Activated CD4-positive, alpha-beta T cell treated with anti-CD3 and anti-CD28 coated beads, Interleukin-2, amount 10 ng/mL, durations not matched to agents 24 days and 14 days (primary cell): ENCODE data around the gene CA5A. TPM values are rescaled to one million over a fixed set of nuclear protein-coding genes. Genes with fewer than 3 reads are reported as not detected.
"Not testable (repeated sequence)": the region's sequence is repeated elsewhere in the genome, so short reads cannot be mapped to it uniquely, and the experiment has no call there.

Source experiments
- DNase-seq: peaks from one replicate; pipeline ENCODE4 v3.0.0; 2022
- H3K27ac Mint-ChIP-seq: one replicate; pipeline ENCODE4 v1.8.0; 2022; ENCODE audit warnings: mild to moderate bottlenecking, mixed read lengths
- H3K27me3 Mint-ChIP-seq: one replicate; pipeline ENCODE4 v1.8.0; 2022; ENCODE audit warnings: mixed read lengths
- H3K36me3 Mint-ChIP-seq: one replicate; pipeline ENCODE4 v1.8.0; 2022; ENCODE audit warnings: low read depth, mild to moderate bottlenecking, mixed read lengths
- H3K4me1 Mint-ChIP-seq: one replicate; pipeline ENCODE4 v1.8.0; 2021; ENCODE audit warnings: mixed read lengths
- H3K4me3 Mint-ChIP-seq: one replicate; pipeline ENCODE4 v1.8.0; 2022; ENCODE audit warnings: mild to moderate bottlenecking, moderate library complexity, mixed read lengths
- H3K9me3 Mint-ChIP-seq: one replicate; pipeline ENCODE4 v1.8.0; 2021; ENCODE audit warnings: mixed read lengths
- intact Hi-C: fragments of 100-400 bp; cut with micrococcal nuclease; formaldehyde crosslinking; loops from one replicate; pipeline ENCODE4 v1.15.1; 2023
- total RNA-seq: library from RNA; stranded (reverse); gene quantifications from 2 replicates; pipeline ENCODE4 v1.2.3, GENCODE V29; 2022

Gene CA5A
- total RNA-seq, 1 donor from 2014 or later, result not detected

GRCh38 chr16:87861300-87862099, 74.8 kb downstream of the CA5A start:
- DNase-seq, H3K9me3 Mint-ChIP-seq, H3K27me3 Mint-ChIP-seq, intact Hi-C loops: not testable (repeated sequence)
- peaks cover 63% of the 10 kb centered on the region for H3K4me1 Mint-ChIP-seq
- H3K4me3 Mint-ChIP-seq, result peak overlapping the region; percentile 41
- peak overlapping the region; percentile 58 for H3K27ac Mint-ChIP-seq
- peaks cover 77% of the 10 kb centered on the region for H3K36me3 Mint-ChIP-seq

GRCh38 chr16:87860553-87861299, 75.6 kb downstream of the CA5A start:
- peaks cover 60% of the 10 kb centered on the region for H3K4me1 Mint-ChIP-seq
- no peaks in the 10 kb centered on the region for H3K9me3 Mint-ChIP-seq
- peak overlapping the region; percentile 78 for H3K4me3 Mint-ChIP-seq
- peak overlapping the region; percentile 76 for H3K27ac Mint-ChIP-seq
- intact Hi-C loops, result no loop called here
- no peak for DNase-seq
- no peaks in the 10 kb centered on the region for H3K27me3 Mint-ChIP-seq
- peaks cover 71% of the 10 kb centered on the region for H3K36me3 Mint-ChIP-seq

GRCh38 chr16:87858151-87858993, 78.0 kb downstream of the CA5A start:
- Mint-ChIP-seq H3K4me1 (peaks cover 61% of the 10 kb centered on the region), H3K36me3 (peaks cover 70% of the 10 kb centered on the region), H3K27ac (peak overlapping the region; percentile 21), H3K4me3 (peak overlapping the region; percentile 48)
- DNase-seq, intact Hi-C loops, H3K27me3 Mint-ChIP-seq, H3K9me3 Mint-ChIP-seq: not testable (repeated sequence)

- Mint-ChIP-seq H3K36me3 (peaks cover 71% of the 10 kb centered on the region), H3K4me3 (peak overlapping the region; percentile 77), H3K9me3 (no peaks in the 10 kb centered on the region), H3K27me3 (no peaks in the 10 kb centered on the region), H3K4me1 (peaks cover 61% of the 10 kb centered on the region), H3K27ac (peak overlapping the region; percentile 87)
- intact Hi-C loops, result no loop called here
- no peak for DNase-seq
Observed at GRCh38 chr16:87856791-87857228, 79.5 kb downstream of the CA5A start.

GRCh38 chr16:87855852-87856715, 80.2 kb downstream of the CA5A start:
- peak; percentile 85 for DNase-seq
- intact Hi-C loops, result no loop called here
- Mint-ChIP-seq H3K27ac (peak overlapping the region; percentile 87), H3K27me3 (no peaks in the 10 kb centered on the region), H3K9me3 (no peaks in the 10 kb centered on the region), H3K4me3 (peak overlapping the region; percentile 77), H3K4me1 (peaks cover 58% of the 10 kb centered on the region), H3K36me3 (peaks cover 70% of the 10 kb centered on the region)

- H3K27me3 Mint-ChIP-seq, result no peaks in the 10 kb centered on the region
- H3K36me3 Mint-ChIP-seq, result peaks cover 70% of the 10 kb centered on the region
- DNase-seq, result peak; percentile 65
- intact Hi-C loops, result no loop called here
- H3K4me3 Mint-ChIP-seq, result peak overlapping the region; percentile 77
- peak overlapping the region; percentile 62 for H3K27ac Mint-ChIP-seq
- H3K9me3 Mint-ChIP-seq, result no peaks in the 10 kb centered on the region
- H3K4me1 Mint-ChIP-seq, result peaks cover 60% of the 10 kb centered on the region
Observed at GRCh38 chr16:87854907-87855683, 81.2 kb downstream of the CA5A start.

GRCh38 chr16:87854053-87854906, 82.0 kb downstream of the CA5A start:
- Mint-ChIP-seq H3K36me3 (peaks cover 66% of the 10 kb centered on the region), H3K27ac (peak overlapping the region; percentile 87), H3K27me3 (no peaks in the 10 kb centered on the region), H3K9me3 (no peaks in the 10 kb centered on the region), H3K4me1 (peaks cover 55% of the 10 kb centered on the region), H3K4me3 (peak overlapping the region; percentile 77)
- intact Hi-C loops, result no loop called here
- DNase-seq, result peak; percentile 66

- Mint-ChIP-seq H3K4me1 (peaks cover 51% of the 10 kb centered on the region), H3K27me3 (no peaks in the 10 kb centered on the region), H3K27ac (peak overlapping the region; percentile 89), H3K36me3 (peaks cover 68% of the 10 kb centered on the region), H3K4me3 (peak overlapping the region; percentile 77), H3K9me3 (no peaks in the 10 kb centered on the region)
- DNase-seq, result peak; percentile 97
- intact Hi-C loops, result loop anchor here (1.0 kb wide), 1 partner anchor 74 kb away; no protein-coding TSS in a partner anchor
Observed at GRCh38 chr16:87853411-87854052, 82.8 kb downstream of the CA5A start.

- no peak overlapping the region for H3K27ac Mint-ChIP-seq
- no peak for DNase-seq
- peaks cover 60% of the 10 kb centered on the region for H3K36me3 Mint-ChIP-seq
Observed at GRCh38 chr16:87851601-87852000, 84.7 kb downstream of the CA5A start.

GRCh38 chr16:87851141-87851587, 85.2 kb downstream of the CA5A start:
- Mint-ChIP-seq H3K27me3 (no peaks in the 10 kb centered on the region), H3K4me1 (peaks cover 39% of the 10 kb centered on the region), H3K36me3 (peaks cover 59% of the 10 kb centered on the region), H3K27ac (peak overlapping the region; percentile 29), H3K4me3 (no peak overlapping the region), H3K9me3 (no peaks in the 10 kb centered on the region)
- intact Hi-C loops, result no loop called here
- DNase-seq, result no peak

More at GRCh38 chr16:87851601-87852000, 84.7 kb downstream of the CA5A start:
- intact Hi-C loops, result no loop called here
- no peaks in the 10 kb centered on the region for H3K9me3 Mint-ChIP-seq
- H3K27me3 Mint-ChIP-seq, result no peaks in the 10 kb centered on the region
- H3K4me1 Mint-ChIP-seq, result peaks cover 39% of the 10 kb centered on the region
- H3K4me3 Mint-ChIP-seq, result no peak overlapping the region
